ENCODE data around the gene MPV17L.
"Not testable (repeated sequence)": the region's sequence is repeated elsewhere in the genome, so short reads cannot be mapped to it uniquely, and the experiment has no call there.

Gene MPV17L

DNA sequence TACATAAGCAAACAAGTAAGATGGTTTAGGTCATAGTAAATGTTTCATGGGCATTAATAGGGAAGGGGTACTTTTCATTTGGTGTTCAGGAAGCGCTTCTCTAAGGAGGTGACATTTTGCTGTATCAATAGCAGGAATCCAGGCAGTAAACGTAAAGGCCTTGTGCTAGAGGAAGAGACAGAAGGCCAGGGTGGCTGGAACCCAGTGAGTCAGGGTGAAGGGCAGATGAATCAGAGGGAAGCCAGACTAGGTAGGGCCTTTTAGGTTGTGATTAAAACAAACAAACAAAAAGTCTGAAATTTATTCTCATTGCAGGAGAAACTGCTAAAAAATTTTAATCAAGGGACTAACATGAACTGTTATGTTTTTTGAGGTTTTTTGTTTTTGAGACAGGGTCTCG lies 45.3 kb downstream of the MPV17L start:
- H2AFZ ChIP-seq (ENCODE audit: low read length) = no peak overlapping the region
- no peaks in the 10 kb centered on the region for H3F3A ChIP-seq (ENCODE audit: insufficient read depth, low read length)
- no peak overlapping the region for H3K9ac ChIP-seq (ENCODE audit: low read length)
- no peak for TF ChIP-seq EZH2phosphoT487 (IDR thresholded peaks at IDR 0.05; ENCODE audit: low read length)
- no peak for TF ChIP-seq EZH2 (optimal IDR thresholded peaks at IDR 0.05; ENCODE audit: low read depth, low read length)
- TF ChIP-seq, protein P1, sequence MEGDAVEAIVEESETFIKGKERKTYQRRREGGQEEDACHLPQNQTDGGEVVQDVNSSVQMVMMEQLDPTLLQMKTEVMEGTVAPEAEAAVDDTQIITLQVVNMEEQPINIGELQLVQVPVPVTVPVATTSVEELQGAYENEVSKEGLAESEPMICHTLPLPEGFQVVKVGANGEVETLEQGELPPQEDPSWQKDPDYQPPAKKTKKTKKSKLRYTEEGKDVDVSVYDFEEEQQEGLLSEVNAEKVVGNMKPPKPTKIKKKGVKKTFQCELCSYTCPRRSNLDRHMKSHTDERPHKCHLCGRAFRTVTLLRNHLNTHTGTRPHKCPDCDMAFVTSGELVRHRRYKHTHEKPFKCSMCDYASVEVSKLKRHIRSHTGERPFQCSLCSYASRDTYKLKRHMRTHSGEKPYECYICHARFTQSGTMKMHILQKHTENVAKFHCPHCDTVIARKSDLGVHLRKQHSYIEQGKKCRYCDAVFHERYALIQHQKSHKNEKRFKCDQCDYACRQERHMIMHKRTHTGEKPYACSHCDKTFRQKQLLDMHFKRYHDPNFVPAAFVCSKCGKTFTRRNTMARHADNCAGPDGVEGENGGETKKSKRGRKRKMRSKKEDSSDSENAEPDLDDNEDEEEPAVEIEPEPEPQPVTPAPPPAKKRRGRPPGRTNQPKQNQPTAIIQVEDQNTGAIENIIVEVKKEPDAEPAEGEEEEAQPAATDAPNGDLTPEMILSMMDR (IDR thresholded peaks at IDR 0.05; ENCODE audit: low read length) = no peak
- H3K9me3 ChIP-seq (replicated peaks; ENCODE audit: insufficient read depth, low read length) = no peaks in the 10 kb centered on the region
- H3K4me2 ChIP-seq (ENCODE audit: low read depth, low read length) = no peak overlapping the region
- no peaks in the 10 kb centered on the region for H3K36me3 ChIP-seq (replicated peaks; ENCODE audit: insufficient read depth, low read length)
- H3K27ac ChIP-seq (ENCODE audit: low read length) = no peak overlapping the region
- no peak for DNase-seq
- H3K4me3 ChIP-seq (ENCODE audit: low read length) = no peak overlapping the region
- H3K27me3 ChIP-seq (replicated peaks; ENCODE audit: insufficient read depth, low read length) = no peaks in the 10 kb centered on the region
- no peaks in the 10 kb centered on the region for H3K4me1 ChIP-seq (ENCODE audit: low read length)
- H3K9me2 ChIP-seq (replicated peaks; ENCODE audit: insufficient read depth, low read length) = no peaks in the 10 kb centered on the region
- no peaks in the 10 kb centered on the region for H3K79me2 ChIP-seq (ENCODE audit: low read length)
- H4K20me1 ChIP-seq (ENCODE audit: insufficient read depth, low read length) = no peaks in the 10 kb centered on the region

- not testable (repeated sequence) for H3K27ac ChIP-seq (ENCODE audit: low read length); H3K9me2 ChIP-seq (replicated peaks; ENCODE audit: insufficient read depth, low read length); H3K36me3 ChIP-seq (replicated peaks; ENCODE audit: insufficient read depth, low read length); H4K20me1 ChIP-seq (ENCODE audit: insufficient read depth, low read length); H3K4me1 ChIP-seq (ENCODE audit: low read length); H3K79me2 ChIP-seq (ENCODE audit: low read length); H3F3A ChIP-seq (ENCODE audit: insufficient read depth, low read length); H2AFZ ChIP-seq (ENCODE audit: low read length); H3K9ac ChIP-seq (ENCODE audit: low read length); DNase-seq; H3K9me3 ChIP-seq (replicated peaks; ENCODE audit: insufficient read depth, low read length); H3K4me3 ChIP-seq (ENCODE audit: low read length); H3K4me2 ChIP-seq (ENCODE audit: low read depth, low read length); H3K27me3 ChIP-seq (replicated peaks; ENCODE audit: insufficient read depth, low read length)
Observed at GRCh38 chr16:15442140-15442539, 46.6 kb downstream of the MPV17L start.

GRCh38 chr16:15443753-15444152 lies 48.2 kb downstream of the MPV17L start:
- H3K9me3 ChIP-seq (replicated peaks; ENCODE audit: insufficient read depth, low read length) = no peaks in the 10 kb centered on the region
- no peaks in the 10 kb centered on the region for H3K27me3 ChIP-seq (replicated peaks; ENCODE audit: insufficient read depth, low read length)
- no peaks in the 10 kb centered on the region for H4K20me1 ChIP-seq (ENCODE audit: insufficient read depth, low read length)
- no peaks in the 10 kb centered on the region for H3K79me2 ChIP-seq (ENCODE audit: low read length)
- no peaks in the 10 kb centered on the region for H3K9me2 ChIP-seq (replicated peaks; ENCODE audit: insufficient read depth, low read length)
- H3K27ac ChIP-seq (ENCODE audit: low read length) = no peak overlapping the region
- no peak for TF ChIP-seq EZH2phosphoT487 (IDR thresholded peaks at IDR 0.05; ENCODE audit: low read length)
- TF ChIP-seq, protein P1 (IDR thresholded peaks at IDR 0.05; ENCODE audit: low read length) = no peak
- no peak for TF ChIP-seq EZH2 (optimal IDR thresholded peaks at IDR 0.05; ENCODE audit: low read depth, low read length)
- no peaks in the 10 kb centered on the region for H3F3A ChIP-seq (ENCODE audit: insufficient read depth, low read length)
- no peak overlapping the region for H2AFZ ChIP-seq (ENCODE audit: low read length)
- no peak overlapping the region for H3K4me3 ChIP-seq (ENCODE audit: low read length)
- H3K4me2 ChIP-seq (ENCODE audit: low read depth, low read length) = no peak overlapping the region
- H3K4me1 ChIP-seq (ENCODE audit: low read length) = no peaks in the 10 kb centered on the region
- H3K36me3 ChIP-seq (replicated peaks; ENCODE audit: insufficient read depth, low read length) = no peaks in the 10 kb centered on the region
- H3K9ac ChIP-seq (ENCODE audit: low read length) = no peak overlapping the region
- no peak for DNase-seq

DNA sequence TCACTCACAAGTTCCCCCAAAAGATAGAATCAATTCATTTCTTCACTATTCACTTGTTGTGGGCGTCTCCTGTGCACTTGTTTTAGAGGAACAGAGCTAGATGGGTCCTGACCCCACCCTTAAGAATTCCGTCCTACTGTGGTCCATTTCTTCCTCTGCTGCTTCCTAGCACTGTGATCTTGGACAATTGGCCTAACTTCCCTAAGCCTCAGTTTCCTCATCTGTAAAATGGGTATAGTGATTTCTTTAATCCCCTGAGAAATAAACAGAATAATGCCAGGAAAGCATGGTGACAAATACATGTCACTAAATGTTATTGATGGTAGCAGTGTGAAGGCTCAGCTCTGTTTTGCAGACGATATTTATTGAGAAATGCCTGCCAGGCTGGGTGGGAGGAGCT lies 48.7 kb downstream of the MPV17L start:
- H3K4me1 ChIP-seq (ENCODE audit: low read length) = no peaks in the 10 kb centered on the region
- no peak overlapping the region for H2AFZ ChIP-seq (ENCODE audit: low read length)
- no peak overlapping the region for H3K27ac ChIP-seq (ENCODE audit: low read length)
- no peaks in the 10 kb centered on the region for H3K9me3 ChIP-seq (replicated peaks; ENCODE audit: insufficient read depth, low read length)
- H3K9ac ChIP-seq (ENCODE audit: low read length) = no peak overlapping the region
- H3K27me3 ChIP-seq (replicated peaks; ENCODE audit: insufficient read depth, low read length) = no peaks in the 10 kb centered on the region
- H3K4me2 ChIP-seq (ENCODE audit: low read depth, low read length) = no peak overlapping the region
- TF ChIP-seq EZH2 (optimal IDR thresholded peaks at IDR 0.05; ENCODE audit: low read depth, low read length) (no peak), EZH2phosphoT487 (IDR thresholded peaks at IDR 0.05; ENCODE audit: low read length) (no peak)
- TF ChIP-seq, protein P1 (IDR thresholded peaks at IDR 0.05; ENCODE audit: low read length) = no peak
- no peaks in the 10 kb centered on the region for H3K9me2 ChIP-seq (replicated peaks; ENCODE audit: insufficient read depth, low read length)
- H3F3A ChIP-seq (ENCODE audit: insufficient read depth, low read length) = no peaks in the 10 kb centered on the region
- no peaks in the 10 kb centered on the region for H3K36me3 ChIP-seq (replicated peaks; ENCODE audit: insufficient read depth, low read length)
- no peak for DNase-seq
- H3K4me3 ChIP-seq (ENCODE audit: low read length) = no peak overlapping the region
- no peaks in the 10 kb centered on the region for H4K20me1 ChIP-seq (ENCODE audit: insufficient read depth, low read length)
- no peaks in the 10 kb centered on the region for H3K79me2 ChIP-seq (ENCODE audit: low read length)
